KOPT-K1 (cell line): ENCODE results near the gene KCNJ10.

Source experiments
- H3K27ac ChIP-seq: fragments of 200-600 bp; sonication (generic); 2 replicates; pipeline ENCODE4 v1.5.1; 2016; ENCODE audit warnings: antibody characterized with exemption, mild to moderate bottlenecking, low read depth, low read length; ENCODE audit not compliant: poor library complexity, severe bottlenecking
- H3K36me3 ChIP-seq: fragments of 200-600 bp; sonication (generic); 2 replicates; pipeline ENCODE4 v1.5.1; 2017; ENCODE audit warnings: antibody characterized with exemption, mild to moderate bottlenecking, low read length, moderate library complexity; ENCODE audit not compliant: insufficient read depth
- H3K9me3 ChIP-seq: fragments of 200-600 bp; sonication (generic); 2 replicates; pipeline ENCODE4 v1.5.1; 2017; ENCODE audit warnings: antibody characterized with exemption, low read length, mild to moderate bottlenecking; ENCODE audit not compliant: insufficient read depth, poor library complexity, severe bottlenecking

Gene KCNJ10

DNA sequence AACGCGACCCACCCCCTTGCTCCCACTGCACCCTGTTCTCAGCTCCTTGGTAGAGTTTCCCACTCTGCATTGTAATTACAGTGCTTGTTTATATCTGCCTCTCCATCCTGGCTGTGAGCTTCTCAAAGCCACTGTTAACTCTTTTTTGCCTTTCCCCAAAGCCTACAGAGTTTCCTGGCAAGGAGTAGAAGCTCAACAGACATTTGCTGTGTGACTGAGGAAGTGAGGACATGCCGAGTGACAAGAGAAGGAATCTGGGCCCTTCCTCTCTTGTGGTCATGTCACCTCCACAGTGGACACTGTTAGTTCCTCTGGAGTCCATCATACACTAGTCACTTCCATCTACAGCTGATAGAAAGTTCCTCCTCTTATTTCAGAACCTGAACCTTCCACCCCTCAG, 34.5 kb upstream of the KCNJ10 start:
- no peaks in the 10 kb centered on the region for H3K9me3 ChIP-seq
- no peaks in the 10 kb centered on the region for H3K36me3 ChIP-seq
- H3K27ac ChIP-seq, result no peak overlapping the region

DNA sequence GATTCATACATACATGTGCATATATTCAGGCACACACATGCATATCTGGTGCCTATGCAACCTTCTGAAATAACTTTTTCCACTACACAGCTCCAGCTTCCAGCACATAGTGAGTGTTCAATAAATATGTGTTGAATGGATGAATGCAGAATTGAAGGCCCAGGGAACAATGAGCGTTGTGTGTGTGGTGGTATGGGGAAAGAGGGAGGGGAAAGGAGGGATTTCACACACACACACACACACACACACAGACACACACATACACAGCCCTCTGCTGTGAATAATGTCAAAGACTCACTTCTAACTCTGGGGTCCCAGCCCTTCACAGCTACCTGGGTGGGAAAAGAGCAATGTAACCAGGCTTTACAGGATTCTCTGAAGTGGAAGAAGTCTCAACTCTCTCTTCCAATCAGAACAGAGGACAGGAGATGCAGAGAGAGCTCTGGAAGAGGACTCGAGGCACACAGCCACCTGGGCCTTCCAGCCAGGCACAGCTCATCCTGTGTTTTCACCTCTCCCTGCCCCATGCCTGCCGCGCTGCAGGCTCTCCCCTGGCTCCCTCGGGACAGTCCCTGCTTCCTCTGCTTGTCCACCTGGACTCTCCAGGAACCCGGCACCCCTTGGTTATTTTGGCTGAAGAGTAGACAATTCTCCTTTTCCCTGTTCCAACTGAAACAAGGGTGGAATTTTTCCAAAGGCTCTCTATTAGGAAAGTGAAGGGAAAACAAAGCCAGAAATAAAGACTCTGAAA, 33.9 kb upstream of the KCNJ10 start:
- H3K9me3 ChIP-seq, result no peaks in the 10 kb centered on the region
- H3K36me3 ChIP-seq, result no peaks in the 10 kb centered on the region
- no peak overlapping the region for H3K27ac ChIP-seq

DNA sequence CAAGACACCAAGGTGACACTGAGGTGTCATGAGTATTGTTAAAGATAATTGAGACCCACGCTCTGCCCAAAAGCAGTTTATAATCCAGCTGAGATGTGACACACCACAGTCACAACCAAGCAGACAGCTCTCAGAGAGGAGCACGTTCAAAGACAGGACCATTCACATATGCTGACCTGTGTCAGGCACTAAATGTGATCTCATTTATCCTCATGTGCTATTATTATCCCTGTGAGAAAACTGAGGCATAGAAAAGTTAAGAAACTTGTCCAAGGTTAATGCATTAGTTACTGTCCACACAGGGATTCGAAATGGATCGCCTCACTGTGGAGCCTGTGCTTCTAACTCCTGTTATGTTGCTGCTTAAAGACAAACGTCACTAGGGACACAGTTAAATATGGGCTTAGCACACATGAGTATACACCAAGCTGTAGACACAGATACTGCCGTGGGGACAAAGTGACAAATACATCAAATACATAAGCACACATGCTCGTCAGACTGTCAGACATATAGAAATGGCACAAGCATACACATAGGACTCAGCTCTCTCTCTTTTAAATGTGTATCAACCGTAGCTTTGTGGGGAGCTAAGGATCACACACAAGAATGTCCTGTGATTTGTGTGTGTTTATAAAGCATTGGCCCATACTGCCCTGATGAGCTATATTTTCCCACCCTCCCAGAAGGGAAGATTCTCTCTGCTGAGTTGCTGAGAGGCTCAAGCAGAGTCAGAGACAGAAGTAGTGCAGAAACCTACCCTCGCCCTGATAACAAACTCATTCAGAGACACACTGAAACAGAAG, 32.0 kb upstream of the KCNJ10 start:
- Histone ChIP-seq H3K36me3 (no peaks in the 10 kb centered on the region), H3K27ac (no peak overlapping the region), H3K9me3 (no peaks in the 10 kb centered on the region)

DNA sequence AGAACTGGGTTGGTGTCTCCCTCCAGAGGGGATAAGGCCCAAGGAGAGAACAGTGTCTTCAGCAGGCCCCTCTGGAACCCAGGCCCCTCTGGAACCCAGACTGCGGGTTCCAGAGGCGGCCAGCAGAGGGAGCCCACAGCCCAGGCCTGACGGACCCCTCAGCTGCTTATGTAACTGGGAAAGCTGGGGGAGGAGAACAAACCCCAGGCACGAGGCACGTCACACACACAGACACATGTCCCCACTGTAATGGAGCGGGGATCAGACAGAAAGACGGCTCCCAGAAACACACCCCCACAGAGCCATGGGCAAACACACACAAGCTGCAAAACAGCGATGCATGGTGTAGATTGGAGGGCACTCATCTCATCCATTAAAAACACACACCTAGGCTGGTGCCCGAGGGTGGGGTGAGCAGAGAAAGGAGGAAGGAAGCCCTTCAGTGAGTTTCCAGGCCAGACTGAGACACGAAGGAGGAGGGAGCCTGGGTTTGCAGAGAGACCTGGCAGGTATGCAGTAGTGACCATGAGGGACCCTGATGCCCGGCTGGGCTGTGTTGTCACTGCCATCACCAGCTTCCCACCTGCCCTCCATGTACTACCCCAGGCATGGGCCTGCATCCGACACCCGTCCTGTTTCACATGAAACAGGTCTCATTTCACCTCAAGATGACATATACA, 31.2 kb upstream of the KCNJ10 start:
- H3K27ac ChIP-seq, result no peak overlapping the region
- no peaks in the 10 kb centered on the region for H3K9me3 ChIP-seq
- H3K36me3 ChIP-seq, result no peaks in the 10 kb centered on the region

DNA sequence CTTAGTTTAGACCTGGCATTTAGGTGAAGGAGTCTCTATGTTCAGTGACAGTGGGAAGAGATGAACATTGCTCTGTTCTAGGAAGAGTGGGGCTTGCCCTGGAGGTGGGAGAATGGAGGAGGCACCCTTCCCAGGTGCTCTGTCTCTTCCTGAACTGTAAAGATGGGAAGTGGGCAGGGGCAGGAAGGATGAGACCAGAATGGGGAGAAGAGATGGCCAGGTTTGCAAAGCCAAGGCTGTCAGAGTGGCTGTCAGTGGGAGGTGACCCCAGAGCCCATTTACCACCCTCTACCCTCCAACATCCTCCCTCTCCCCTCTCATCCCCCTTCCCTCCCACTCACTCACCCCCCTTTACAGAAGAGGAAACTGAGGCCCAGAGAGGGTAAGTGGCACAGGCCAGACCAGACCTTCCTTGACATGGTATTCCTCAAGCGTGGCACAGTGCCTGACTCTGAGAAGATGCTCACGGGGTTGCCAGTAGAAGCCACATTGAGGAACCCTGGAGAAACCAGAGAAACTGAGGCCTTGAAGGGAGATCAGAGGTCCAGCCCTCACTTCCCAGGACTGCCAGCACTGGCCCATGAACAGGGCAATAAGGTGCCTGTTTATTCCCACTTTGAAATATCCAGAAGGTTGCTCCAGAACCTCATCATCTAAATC, 29.9 kb upstream of the KCNJ10 start:
- Histone ChIP-seq H3K36me3 (peaks cover under 1% of the 10 kb centered on the region; the same call in 1 of the 2 replicates), H3K27ac (no peak overlapping the region), H3K9me3 (no peaks in the 10 kb centered on the region)

DNA sequence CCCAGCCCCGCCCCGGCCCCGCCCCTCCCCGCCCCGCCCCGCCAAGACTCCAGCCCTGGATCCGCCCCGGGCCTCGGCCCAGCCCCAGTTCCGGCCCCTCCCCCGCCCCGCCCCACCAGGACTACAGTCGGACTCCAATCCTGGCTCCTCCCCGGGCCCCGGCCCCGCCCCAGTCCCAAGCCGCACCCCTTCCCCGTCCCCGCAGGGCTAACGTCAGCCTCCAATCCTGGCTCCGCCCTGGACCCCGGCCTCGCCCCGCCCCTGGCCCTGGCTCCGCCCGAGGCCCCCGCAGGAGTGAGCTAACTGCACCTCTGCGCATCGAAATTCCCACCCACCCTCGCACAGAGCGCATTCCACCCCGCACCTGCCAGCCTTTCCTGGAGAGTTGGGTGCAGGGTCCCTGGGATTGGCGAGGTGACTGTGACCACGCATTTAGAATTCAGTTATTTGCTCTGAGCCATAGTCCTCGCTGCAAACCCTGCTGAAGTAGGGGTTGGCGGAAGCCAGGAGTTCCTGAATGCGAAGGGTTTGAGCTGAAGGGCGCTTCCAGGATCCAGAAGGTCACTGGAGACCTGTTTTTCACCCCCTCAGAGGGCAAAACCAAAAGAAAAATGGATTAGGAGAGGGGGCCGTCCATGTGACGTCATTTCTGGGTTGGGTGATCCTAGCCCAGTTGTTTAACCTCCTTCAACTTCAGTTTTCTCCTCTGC, 29.0 kb upstream of the KCNJ10 start:
- Histone ChIP-seq H3K36me3 (peaks cover 9% of the 10 kb centered on the region; the same call in 1 of the 2 replicates), H3K27ac (peak overlapping the region; percentile 24), H3K9me3 (no peaks in the 10 kb centered on the region)

DNA sequence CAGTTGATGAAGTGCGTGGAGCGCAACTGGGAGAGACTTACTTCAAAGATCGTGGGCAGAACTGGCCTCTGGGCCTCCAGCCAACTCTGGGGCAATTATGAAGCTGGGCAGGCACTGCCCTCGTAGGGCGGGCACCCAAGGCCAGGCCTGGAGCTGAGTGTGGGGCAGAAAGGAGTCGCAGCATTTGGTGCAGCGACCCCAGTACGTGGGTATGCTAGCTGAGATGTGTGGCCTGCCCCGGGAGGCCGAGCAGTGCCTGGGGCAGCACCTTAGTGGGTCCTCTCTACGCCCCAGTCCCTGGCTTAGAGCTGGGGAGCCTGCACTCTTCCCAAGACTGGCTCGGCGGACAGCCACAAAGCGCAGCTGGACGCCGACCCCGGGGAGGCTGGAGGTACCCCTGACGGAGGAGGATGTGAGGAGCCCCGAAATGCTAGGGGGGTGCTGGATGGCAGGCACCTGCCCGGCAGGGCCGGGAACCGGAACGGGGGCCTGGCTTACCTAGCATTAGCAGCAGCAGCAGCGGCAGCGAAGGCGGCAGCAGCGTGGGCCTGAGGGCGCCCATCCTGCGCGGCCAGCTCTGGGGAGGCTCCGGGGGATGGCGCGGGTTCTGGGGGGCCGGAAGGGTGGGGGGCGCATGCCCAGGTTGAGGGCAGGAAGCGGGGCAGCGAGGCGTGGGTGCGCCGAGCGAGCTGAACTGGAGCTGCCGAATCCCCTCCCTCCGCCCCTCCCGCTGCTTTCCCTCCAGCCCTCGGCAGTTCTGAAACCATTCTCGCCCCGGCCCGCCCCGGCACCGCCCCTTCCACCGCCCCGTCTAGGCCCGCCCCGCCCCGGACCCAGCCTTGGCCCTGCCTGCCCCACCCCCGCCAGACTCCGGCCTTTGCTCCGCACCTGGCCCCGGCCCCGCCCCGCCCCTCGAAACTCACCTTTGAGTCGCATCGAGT, 28.2 kb upstream of the KCNJ10 start, which contains the start of gene IGSF8:
TSS of gene IGSF8 (minus strand) at position 709 of the 941 bp plus-strand sequence. CDS start at position 562, 147 bp downstream.
- no peaks in the 10 kb centered on the region for H3K9me3 ChIP-seq
- H3K27ac ChIP-seq, result peak within 1 kb of the TSS; percentile 74
- peaks cover 16% of the 10 kb centered on the region; the same call in 1 of the 2 replicates for H3K36me3 ChIP-seq

DNA sequence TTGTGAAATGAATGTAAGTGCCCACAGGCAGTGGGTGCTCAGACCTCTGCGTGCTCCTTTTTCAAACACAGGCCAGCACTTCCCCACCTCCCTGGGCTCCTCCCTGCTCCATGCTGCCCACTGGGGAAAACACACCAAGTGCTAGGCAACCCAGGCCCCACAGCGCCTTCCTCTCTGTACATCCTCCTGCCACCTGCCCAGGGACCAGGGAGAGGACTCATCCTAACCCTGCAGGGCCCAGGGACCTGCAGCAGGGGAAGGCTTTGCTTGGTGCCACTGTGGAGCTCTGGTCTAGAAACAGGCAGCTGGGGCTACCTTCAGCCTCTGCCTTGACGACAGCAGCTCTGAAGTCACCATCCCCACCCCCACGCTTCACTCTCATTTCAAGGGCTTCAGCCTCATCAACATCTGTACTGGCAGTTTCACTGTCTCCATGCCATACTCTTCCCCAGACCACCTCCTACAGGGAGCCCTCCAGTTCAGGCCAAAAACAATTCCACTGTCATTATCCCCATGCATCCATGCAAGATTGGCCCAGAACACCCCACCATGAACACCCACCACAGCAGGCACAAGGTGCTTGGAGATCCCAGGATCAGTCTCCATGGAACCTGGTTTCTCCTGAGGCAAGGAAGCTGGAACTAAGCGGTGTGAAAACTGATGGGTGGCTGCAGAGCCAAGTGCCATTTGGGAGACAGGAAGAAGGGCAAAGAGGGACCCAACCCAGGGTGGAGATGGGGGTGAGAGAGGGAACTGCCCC, 27.4 kb upstream of the KCNJ10 start:
- H3K36me3 ChIP-seq, result peaks cover 22% of the 10 kb centered on the region; the same call in 1 of the 2 replicates
- H3K27ac ChIP-seq, result peak overlapping the region; percentile 74
- no peaks in the 10 kb centered on the region for H3K9me3 ChIP-seq

DNA sequence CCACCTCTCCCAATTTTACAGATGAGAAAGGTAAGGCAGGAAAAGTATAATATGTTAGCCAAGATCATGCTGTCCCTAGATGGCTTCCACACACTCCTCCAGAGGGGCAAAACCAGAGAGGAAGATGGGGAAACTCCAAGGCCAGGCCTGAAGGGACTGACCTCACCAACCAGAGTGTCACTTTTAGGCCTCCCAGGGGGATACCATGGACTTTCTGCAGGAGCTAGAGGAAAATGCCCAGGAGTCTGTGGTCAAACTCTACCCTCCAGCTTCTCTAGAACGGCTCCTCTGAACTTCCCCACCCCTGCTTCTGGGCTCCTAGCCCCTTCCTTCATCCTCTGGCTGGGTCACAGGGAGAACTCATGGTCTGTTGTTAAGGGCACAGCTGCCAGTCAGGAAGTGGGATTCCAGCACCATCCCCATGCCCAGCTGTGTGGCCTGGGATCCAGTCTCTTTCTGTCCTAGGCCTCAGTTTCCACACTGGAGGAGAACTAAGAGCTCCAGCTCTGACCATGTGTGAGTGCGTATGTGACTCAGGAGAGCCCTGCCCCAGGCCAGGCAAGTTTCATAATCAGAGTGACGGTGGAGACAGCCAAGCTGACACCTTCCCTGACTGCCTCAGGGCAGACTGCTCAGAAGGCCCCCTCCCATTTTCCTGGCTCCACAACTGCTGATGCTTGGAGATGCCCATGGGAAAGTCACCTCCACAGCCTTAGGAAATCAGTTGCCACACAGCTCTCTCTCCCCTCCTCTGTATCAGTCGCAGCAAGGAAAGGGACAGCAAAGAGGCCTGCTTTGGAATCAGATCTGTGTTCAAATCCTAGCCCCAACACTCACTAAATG, 26.5 kb upstream of the KCNJ10 start:
- H3K27ac ChIP-seq, result no peak overlapping the region
- H3K36me3 ChIP-seq, result peaks cover 31% of the 10 kb centered on the region; the same call in 1 of the 2 replicates
- H3K9me3 ChIP-seq, result no peaks in the 10 kb centered on the region

DNA sequence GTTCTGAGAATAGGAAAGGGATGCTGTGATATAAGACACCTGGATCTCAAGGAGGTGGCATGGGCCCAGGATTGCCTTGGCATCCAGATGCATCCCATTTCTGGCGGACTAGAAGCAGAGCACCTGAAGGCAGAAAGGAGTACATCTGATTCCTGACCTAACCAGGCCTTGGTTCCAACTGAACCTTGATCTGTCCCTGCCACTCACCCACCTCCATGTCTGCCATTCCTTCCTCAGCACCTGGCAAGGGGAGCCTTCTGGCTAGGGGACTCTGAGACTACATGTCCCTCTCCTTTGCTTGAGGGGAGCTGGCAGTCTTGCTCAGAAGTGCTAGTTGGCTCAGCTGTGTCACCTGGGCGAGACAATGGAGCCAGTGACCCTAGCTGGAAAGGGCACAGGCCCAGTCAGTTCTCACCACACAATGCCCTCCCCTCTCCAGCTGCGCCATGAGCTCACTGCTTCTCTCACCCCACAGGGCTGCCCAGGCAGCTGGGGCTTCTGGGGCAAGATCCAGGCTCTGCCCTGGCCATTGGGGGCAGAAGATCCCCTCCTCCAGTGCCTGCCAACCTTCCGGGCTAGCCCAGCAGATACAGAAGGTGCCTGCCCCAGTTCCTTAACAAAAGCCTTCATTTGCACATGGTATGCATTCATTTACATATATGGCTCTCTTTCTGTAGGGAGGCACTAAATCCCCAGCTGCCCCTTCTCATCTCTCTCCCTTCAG, 25.6 kb upstream of the KCNJ10 start:
- Histone ChIP-seq H3K9me3 (no peaks in the 10 kb centered on the region), H3K36me3 (peaks cover 39% of the 10 kb centered on the region; the same call in 1 of the 2 replicates), H3K27ac (no peak overlapping the region)

DNA sequence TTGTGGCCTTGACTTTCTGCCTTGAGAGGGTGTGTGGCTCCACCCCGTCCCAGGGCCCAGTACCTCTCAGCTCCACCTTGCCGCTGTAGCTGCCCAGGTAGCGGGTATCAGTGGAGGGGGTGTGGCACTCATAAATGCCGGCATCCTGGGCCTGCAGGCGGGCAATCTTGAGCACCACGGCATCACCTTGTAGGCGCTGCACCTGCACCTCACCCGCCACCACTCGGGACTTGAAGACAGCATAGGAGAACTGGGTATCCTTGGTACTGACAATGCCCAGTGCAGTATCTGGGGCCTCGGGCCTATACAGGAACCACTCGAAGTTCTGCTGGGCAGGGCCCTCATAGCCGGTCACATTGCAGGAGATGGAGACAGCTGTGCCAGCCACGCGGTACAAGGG, 24.8 kb upstream of the KCNJ10 start:
- Histone ChIP-seq H3K27ac (no peak overlapping the region), H3K9me3 (no peaks in the 10 kb centered on the region), H3K36me3 (peaks cover 41% of the 10 kb centered on the region; the same call in 1 of the 2 replicates)

DNA sequence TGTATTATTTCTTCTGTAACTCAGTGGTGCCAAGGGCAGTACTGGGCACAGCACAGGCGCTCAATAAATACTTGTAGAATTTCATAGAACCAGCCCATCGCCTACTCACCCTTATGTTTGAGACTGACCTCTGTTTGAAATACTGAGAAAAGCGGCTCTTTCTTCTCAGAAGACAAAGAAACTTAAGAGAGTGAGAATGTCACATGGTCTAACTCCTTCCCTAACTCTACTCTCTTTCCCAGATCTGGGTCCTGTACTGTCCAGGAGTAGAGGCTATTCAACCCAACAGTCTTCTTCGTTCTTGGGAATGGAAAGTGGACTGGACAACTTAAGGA, 24.3 kb upstream of the KCNJ10 start:
- no peaks in the 10 kb centered on the region for H3K9me3 ChIP-seq
- H3K27ac ChIP-seq, result no peak overlapping the region
- peaks cover 41% of the 10 kb centered on the region; the same call in 1 of the 2 replicates for H3K36me3 ChIP-seq
